ENCODE data around the gene TLR2.

DNA sequence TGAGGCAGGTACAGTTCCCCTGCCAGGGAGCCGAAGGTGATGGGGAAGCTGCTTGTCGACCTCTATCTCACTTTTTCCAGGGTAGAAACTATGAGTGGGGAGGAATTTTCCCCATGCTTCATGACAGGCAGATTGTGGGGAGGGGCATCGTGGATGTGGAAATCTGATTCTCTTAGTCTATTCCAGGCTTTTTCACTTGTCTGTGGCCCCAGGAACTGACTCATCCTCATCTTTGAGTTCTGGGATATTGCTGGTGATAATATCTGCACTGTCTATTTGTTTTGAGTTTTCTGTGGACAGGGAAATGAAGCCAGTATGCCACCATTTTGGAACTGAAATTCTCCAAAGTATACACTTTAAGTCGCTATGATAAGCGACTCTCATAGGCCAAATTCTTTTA lies 7.6 kb upstream of the TLR2 start:
- TF ChIP-seq, protein P1, sequence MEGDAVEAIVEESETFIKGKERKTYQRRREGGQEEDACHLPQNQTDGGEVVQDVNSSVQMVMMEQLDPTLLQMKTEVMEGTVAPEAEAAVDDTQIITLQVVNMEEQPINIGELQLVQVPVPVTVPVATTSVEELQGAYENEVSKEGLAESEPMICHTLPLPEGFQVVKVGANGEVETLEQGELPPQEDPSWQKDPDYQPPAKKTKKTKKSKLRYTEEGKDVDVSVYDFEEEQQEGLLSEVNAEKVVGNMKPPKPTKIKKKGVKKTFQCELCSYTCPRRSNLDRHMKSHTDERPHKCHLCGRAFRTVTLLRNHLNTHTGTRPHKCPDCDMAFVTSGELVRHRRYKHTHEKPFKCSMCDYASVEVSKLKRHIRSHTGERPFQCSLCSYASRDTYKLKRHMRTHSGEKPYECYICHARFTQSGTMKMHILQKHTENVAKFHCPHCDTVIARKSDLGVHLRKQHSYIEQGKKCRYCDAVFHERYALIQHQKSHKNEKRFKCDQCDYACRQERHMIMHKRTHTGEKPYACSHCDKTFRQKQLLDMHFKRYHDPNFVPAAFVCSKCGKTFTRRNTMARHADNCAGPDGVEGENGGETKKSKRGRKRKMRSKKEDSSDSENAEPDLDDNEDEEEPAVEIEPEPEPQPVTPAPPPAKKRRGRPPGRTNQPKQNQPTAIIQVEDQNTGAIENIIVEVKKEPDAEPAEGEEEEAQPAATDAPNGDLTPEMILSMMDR (IDR thresholded peaks at IDR 0.05), result no peak
- TF ChIP-seq POLR2A (IDR thresholded peaks at IDR 0.05), result no peak
- TF ChIP-seq POLR2AphosphoS5 (IDR thresholded peaks at IDR 0.05), result no peak
- no peak for TF ChIP-seq EP300 (IDR thresholded peaks at IDR 0.05)

Data from gastroesophageal sphincter (tissue), 3 donors.